ENCODE results near the gene MANBA.

- TF ChIP-seq CTCF (IDR thresholded peaks at IDR 0.05) (no peak), POLR2A (IDR thresholded peaks at IDR 0.05) (no peak)
Observed at GRCh38 chr4:102612210-102612609, 148.6 kb downstream of the MANBA start.
